ENCODE results near the gene ABCA2. TPM values are rescaled to one million over a fixed set of nuclear protein-coding genes. Genes with fewer than 3 reads are reported as not detected.
A peak's percentile ranks its signal among the peaks of the same experiment; 100 is the strongest.

Gene ABCA2
- polyA plus RNA-seq, 1 experiment: 16.0 TPM

DNA sequence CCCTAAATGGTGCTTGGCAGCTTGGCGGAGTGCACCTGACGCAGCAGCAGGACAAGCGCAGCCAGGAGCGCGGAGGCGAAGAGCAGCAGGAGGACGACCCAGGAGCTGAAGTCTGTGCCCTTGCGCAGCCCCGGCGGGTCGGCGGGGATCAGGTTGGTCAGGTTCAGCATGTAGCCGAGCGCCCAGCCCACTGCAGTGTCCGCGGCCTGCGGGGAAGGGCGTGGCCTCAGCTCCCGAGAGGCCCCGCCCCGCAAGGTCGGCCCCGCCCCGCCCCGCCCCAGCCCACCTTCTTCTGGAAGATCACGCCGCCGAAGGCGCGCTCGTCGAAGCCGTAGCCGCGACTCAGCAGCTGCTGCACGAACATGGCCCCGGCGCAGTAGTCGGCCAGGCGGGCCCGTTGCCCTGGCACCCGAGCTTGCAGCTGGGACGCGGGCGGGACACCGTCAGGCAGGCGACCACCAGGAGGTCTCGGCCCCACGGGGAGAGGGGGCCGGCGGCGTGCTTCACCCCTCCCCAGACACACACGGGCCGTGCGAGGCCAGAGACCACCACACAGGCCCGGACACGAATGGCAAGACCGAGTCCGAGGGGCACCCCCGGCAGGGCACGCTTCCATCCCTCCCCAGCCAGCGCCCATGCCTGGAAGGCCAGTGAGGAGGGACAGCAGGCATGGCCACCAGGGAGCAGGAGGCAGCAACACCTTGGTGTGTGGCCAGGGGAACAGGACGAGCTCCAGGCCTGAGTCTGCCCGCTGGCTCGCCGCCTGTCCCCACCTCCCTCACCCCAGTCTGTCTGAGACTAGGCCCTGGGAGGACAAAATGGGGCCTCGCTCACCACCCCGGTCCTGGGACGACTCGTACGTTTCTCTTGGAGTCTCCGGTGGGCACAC, 20.9 kb upstream of the ABCA2 start:
- H3K4me3 ChIP-seq (ENCODE audit: low read depth, low read length): no peak overlapping the region
- CTCF ChIA-PET: interaction anchor here (0.5 to 4.3 kb wide), 12 partner anchors 11 to 500 kb away, joined by 3 to 153 read pairs (median 3); partner anchors contain the start of gene SAPCD2
- no peak for DNase-seq (ENCODE audit: low read depth)
- peaks cover 14% of the 10 kb centered on the region for H3K27me3 ChIP-seq (ENCODE audit: control insufficient read depth, insufficient read depth, low read length)
- no peaks in the 10 kb centered on the region for H3K36me3 ChIP-seq (ENCODE audit: control insufficient read depth, insufficient read depth, low read length)
- POLR2A ChIA-PET: interaction anchor here (0.5 kb wide), 1 partner anchor 36 kb away, joined by 4 read pairs; no protein-coding TSS in a partner anchor
- TF ChIP-seq, protein P1, sequence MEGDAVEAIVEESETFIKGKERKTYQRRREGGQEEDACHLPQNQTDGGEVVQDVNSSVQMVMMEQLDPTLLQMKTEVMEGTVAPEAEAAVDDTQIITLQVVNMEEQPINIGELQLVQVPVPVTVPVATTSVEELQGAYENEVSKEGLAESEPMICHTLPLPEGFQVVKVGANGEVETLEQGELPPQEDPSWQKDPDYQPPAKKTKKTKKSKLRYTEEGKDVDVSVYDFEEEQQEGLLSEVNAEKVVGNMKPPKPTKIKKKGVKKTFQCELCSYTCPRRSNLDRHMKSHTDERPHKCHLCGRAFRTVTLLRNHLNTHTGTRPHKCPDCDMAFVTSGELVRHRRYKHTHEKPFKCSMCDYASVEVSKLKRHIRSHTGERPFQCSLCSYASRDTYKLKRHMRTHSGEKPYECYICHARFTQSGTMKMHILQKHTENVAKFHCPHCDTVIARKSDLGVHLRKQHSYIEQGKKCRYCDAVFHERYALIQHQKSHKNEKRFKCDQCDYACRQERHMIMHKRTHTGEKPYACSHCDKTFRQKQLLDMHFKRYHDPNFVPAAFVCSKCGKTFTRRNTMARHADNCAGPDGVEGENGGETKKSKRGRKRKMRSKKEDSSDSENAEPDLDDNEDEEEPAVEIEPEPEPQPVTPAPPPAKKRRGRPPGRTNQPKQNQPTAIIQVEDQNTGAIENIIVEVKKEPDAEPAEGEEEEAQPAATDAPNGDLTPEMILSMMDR (IDR thresholded peaks at IDR 0.05; ENCODE audit: insufficient read depth, low read depth, low read length): no peak

DNA sequence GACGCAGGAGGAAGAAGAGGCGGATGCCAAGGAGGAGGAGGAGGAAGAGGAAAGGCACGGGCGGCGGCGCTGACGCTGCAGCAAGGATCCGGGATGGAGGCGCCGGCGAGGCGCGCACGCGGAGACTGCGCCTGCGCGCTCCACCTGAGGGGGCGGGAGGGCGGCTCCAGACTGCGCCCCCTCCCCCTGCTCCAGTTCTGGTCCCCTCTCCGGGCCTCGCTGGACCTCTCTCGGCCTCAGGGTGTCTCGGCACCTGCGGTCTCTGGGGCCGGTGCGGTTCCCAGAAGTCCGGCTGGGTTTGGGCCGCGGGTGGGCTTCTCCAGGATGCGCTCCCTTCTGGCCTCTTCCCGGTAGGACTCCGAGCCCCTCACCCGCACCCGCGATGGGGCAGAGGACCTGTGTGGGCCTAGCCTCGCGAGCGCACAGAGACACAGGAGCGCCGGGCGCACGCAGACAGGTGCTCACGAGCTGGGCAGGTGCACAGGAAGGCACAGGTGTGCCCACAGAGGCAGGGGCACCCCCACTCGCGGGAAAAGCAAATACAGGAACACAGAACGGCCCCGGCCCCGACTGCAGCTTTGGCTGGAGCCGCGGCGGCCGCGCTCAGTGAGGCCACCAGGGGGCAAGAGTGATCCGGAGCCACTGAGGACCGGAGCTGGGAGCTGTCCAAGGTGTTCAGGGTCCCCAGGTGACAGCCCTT, 18.2 kb upstream of the ABCA2 start, which contains the start of gene NPDC1:
Gene NPDC1, minus strand, starts transcription at position 90 of the 700 bp plus-strand sequence. CDS start 188 bp downstream, outside the sequence.
- POLR2A ChIA-PET: no interaction called here
- TF ChIP-seq, protein P1 (IDR thresholded peaks at IDR 0.05; ENCODE audit: insufficient read depth, low read depth, low read length): peak; percentile 95
- Histone ChIP-seq H3K4me3 (ENCODE audit: low read depth, low read length) (peak within 1 kb of the TSS; percentile 55), H3K27me3 (ENCODE audit: control insufficient read depth, insufficient read depth, low read length) (peaks cover 7% of the 10 kb centered on the region; the same call in 1 of the 2 replicates), H3K36me3 (ENCODE audit: control insufficient read depth, insufficient read depth, low read length) (no peaks in the 10 kb centered on the region; the same call in 1 of the 2 replicates)
- DNase-seq (ENCODE audit: low read depth): no peak
- CTCF ChIA-PET: interaction anchor here (0.7 to 4.3 kb wide), 24 partner anchors 9 to 260 kb away, joined by 3 to 153 read pairs (median 6); partner anchors contain the start of genes AJM1, CYSRT1, FUT7 and RNF224

DNA sequence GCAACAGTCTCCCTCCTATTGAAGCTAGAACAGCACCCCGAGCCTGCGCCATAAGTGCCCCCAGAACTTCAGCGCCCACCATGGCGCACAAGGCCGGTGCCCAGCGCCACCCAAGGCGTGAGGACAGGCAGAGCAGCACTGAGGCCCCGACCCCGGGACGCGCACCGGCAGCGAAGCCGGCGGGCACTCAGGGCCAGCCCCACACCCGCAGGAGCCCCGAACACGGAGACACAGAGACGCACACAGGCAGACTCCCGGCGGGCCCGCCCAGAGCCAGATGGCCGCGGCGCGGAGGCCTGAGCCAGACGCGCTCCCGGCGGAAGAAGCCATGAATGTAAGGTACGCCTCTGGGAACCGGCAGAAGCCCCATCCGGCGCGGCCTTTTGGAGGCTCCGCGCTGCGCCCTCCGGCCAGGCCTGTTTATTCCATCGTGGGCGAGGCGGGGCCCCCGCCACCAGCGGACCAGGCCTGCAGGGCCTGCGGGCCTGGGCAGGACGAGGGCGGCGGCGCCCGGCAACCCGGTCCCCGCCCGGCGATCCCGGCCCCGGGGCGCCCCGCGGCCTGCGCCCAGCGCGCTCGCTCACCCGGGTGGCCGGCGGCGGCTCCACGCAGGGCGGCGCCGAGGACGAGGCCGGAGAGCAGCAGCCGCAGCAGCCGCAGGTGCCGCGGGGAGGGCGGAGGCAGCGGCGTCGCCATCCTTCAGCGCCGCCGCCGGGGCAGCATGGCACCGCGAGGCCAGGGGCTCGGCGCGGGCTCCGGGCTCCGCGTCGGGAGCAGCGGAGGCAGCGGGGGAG, 17.5 kb upstream of the ABCA2 start:
- POLR2A ChIA-PET: no interaction called here
- TF ChIP-seq, protein P1 (IDR thresholded peaks at IDR 0.05; ENCODE audit: insufficient read depth, low read depth, low read length): no peak
- peaks cover 7% of the 10 kb centered on the region; the same call in 1 of the 2 replicates for H3K27me3 ChIP-seq (ENCODE audit: control insufficient read depth, insufficient read depth, low read length)

DNA sequence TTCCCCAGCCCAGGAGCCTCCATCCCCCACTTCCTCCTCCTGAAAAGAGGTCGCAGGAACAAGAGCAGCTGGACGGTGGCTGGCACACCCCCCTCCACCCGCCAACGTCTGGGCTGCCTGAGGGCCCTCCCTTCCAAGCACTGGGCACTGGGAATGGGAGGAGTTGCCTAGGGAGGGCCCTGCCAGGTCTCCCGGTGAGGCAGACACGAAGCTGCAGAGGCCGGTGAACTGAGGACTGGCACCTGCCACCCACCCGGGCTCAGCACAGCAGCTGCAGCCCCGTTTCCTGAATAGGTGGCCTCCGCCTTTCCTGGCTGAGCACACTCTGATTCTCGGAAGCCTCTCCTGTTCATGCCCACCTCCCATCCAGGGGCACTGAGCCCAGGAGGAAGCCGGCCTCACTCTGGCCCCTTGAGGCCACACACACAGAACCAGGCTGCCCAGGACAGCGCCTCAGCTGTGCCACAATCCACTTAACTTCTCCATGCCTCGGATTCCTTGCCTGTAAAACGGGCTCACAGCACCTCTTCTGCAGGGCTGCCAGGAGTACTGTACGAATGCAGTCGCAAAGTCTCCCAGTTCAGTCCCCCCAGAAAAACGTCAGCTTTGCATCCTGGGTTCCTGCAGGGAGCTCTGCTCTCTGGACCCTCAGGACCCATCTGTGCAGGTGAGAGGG, 16.6 kb upstream of the ABCA2 start:
- DNase-seq (ENCODE audit: low read depth): no peak
- H3K4me3 ChIP-seq (ENCODE audit: low read depth, low read length): peak overlapping the region; percentile 55
- ChIA-PET POLR2A (no interaction called here), CTCF (interaction anchor here (1.4 to 3.0 kb wide), 4 partner anchors 10 to 23 kb away, joined by 4 to 21 read pairs (median 10); partner anchors contain the start of gene ABCA2)
- peaks cover 7% of the 10 kb centered on the region; the same call in 1 of the 2 replicates for H3K27me3 ChIP-seq (ENCODE audit: control insufficient read depth, insufficient read depth, low read length)
- TF ChIP-seq, protein P1 (IDR thresholded peaks at IDR 0.05; ENCODE audit: insufficient read depth, low read depth, low read length): no peak
- peaks cover 5% of the 10 kb centered on the region for H3K36me3 ChIP-seq (ENCODE audit: control insufficient read depth, insufficient read depth, low read length)

More for the DNA sequence above, 17.5 kb upstream of the ABCA2 start:
- CTCF ChIA-PET: interaction anchor here (0.8 to 4.3 kb wide), 8 partner anchors 10 to 178 kb away, joined by 3 to 153 read pairs (median 11); partner anchors contain the start of genes ABCA2, CYSRT1 and SAPCD2
- no peak for DNase-seq (ENCODE audit: low read depth)
- Histone ChIP-seq H3K4me3 (ENCODE audit: low read depth, low read length) (peak overlapping the region; percentile 55), H3K36me3 (ENCODE audit: control insufficient read depth, insufficient read depth, low read length) (peaks cover 1% of the 10 kb centered on the region; the same call in 1 of the 2 replicates)
